T-helper 9 cell (primary cell): ENCODE measurements around the gene MXD4.
"Not testable (repeated sequence)": the region's sequence is repeated elsewhere in the genome, so short reads cannot be mapped to it uniquely, and the experiment has no call there.

Experiments used
- DNase-seq: peaks from one replicate; pipeline ENCODE4 v3.0.0-alpha.2; 2020

The MXD4 gene

GRCh38 chr4:2249526-2250356 is 12.2 kb downstream of the MXD4 start:
- no peak for DNase-seq

GRCh38 chr4:2248821-2249261 is 13.1 kb downstream of the MXD4 start:
- DNase-seq = no peak

GRCh38 chr4:2248044-2248780 is 13.7 kb downstream of the MXD4 start:
- no peak for DNase-seq

- no peak for DNase-seq
These were observed 14.5 kb downstream of the MXD4 start for GRCh38 chr4:2247128-2248043.

GRCh38 chr4:2246384-2247127 is 15.4 kb downstream of the MXD4 start:
- no peak for DNase-seq

GRCh38 chr4:2245787-2246275 is 16.1 kb downstream of the MXD4 start:
- no peak for DNase-seq

GRCh38 chr4:2245057-2245786 is 16.7 kb downstream of the MXD4 start:
- DNase-seq = no peak

GRCh38 chr4:2243681-2244380 is 18.1 kb downstream of the MXD4 start:
- DNase-seq = no peak

- DNase-seq = peak; percentile 98
These were observed 20.2 kb downstream of the MXD4 start, which contains the start of the genes HAUS3 and POLN for GRCh38 chr4:2241410-2242353. TSS of gene HAUS3 (minus strand) at chr4:2242121. CDS start at chr4:2240946, 1,175 bp downstream. TSS of gene POLN (minus strand) at chr4:2242121. CDS start at chr4:2229231, 12,890 bp downstream.

GRCh38 chr4:2241003-2241402 is 20.9 kb downstream of the MXD4 start:
- DNase-seq = no peak

GRCh38 chr4:2236944-2237666 is 24.8 kb downstream of the MXD4 start:
- DNase-seq = no peak

GRCh38 chr4:2231082-2231481 is 30.8 kb downstream of the MXD4 start:
- no peak for DNase-seq

- no peak for DNase-seq
These were observed 35.6 kb downstream of the MXD4 start for GRCh38 chr4:2226261-2226660.

GRCh38 chr4:2222838-2223237 is 39.1 kb downstream of the MXD4 start:
- DNase-seq = no peak

GRCh38 chr4:2221378-2221777 is 40.5 kb downstream of the MXD4 start:
- not testable (repeated sequence) for DNase-seq

GRCh38 chr4:2220016-2220630 is 41.8 kb downstream of the MXD4 start:
- peak; percentile 81 for DNase-seq

- DNase-seq = no peak
These were observed 42.6 kb downstream of the MXD4 start for GRCh38 chr4:2219233-2219760.

- no peak for DNase-seq
These were observed 43.5 kb downstream of the MXD4 start for GRCh38 chr4:2218436-2218835.
